Activated T-cell treated with anti-CD3 and anti-CD28 coated beads, Interleukin-2, amount 50 U/mL, for 72 hours (primary cell): Measurements from ENCODE around the gene AMPH. TPM values are rescaled to one million over a fixed set of nuclear protein-coding genes. Genes with fewer than 3 reads are reported as not detected.
"Not testable (repeated sequence)": the region's sequence is repeated elsewhere in the genome, so short reads cannot be mapped to it uniquely, and the experiment has no call there.

Experiments
- ATAC-seq, 2 donors: fragments of 150-1000 bp; cut with Tn5 transposase; replicated peaks in 1 of 2; 2 replicates each; pipeline ENCODE4 v1.10.0; 2021; ENCODE audit warnings: moderate library complexity in 2 of 2, mild to moderate bottlenecking in 1 of 2
- DNase-seq, 2 donors: peaks; one replicate each; pipeline ENCODE4 v3.0.0; 2021 to 2022; ENCODE audit warnings: mixed read lengths in 1 of 2
- H3K27ac Mint-ChIP-seq: one replicate; pipeline ENCODE4 v1.8.0; 2022; ENCODE audit warnings: mild to moderate bottlenecking, moderate library complexity, mixed read lengths
- H3K27me3 Mint-ChIP-seq: one replicate; pipeline ENCODE4 v1.8.0; 2022; ENCODE audit warnings: low read depth, mixed read lengths
- H3K36me3 Mint-ChIP-seq, 2 donors: one replicate each; pipeline ENCODE4 v1.8.0; 2022; ENCODE audit warnings: mixed read lengths in 2 of 2, mild to moderate bottlenecking in 1 of 2; ENCODE audit not compliant: insufficient read depth in 2 of 2
- H3K4me1 Mint-ChIP-seq: one replicate; pipeline ENCODE4 v1.8.0; 2022; ENCODE audit warnings: low read depth, mixed read lengths
- H3K4me3 Mint-ChIP-seq, 2 donors: one replicate each; pipeline ENCODE4 v1.8.0; 2022; ENCODE audit warnings: mild to moderate bottlenecking in 2 of 2, mixed read lengths in 2 of 2, moderate library complexity in 2 of 2
- H3K9me3 Mint-ChIP-seq, 2 donors: one replicate each; pipeline ENCODE4 v1.8.0; 2022; ENCODE audit warnings: mixed read lengths in 2 of 2
- total RNA-seq, 2 donors: library from RNA; stranded (reverse); gene quantifications; one replicate each; pipeline ENCODE4 v1.2.3, GENCODE V29; 2022

Gene AMPH
- total RNA-seq, 2 donors from 2014 or later = 0.07 to 0.53 TPM

DNA sequence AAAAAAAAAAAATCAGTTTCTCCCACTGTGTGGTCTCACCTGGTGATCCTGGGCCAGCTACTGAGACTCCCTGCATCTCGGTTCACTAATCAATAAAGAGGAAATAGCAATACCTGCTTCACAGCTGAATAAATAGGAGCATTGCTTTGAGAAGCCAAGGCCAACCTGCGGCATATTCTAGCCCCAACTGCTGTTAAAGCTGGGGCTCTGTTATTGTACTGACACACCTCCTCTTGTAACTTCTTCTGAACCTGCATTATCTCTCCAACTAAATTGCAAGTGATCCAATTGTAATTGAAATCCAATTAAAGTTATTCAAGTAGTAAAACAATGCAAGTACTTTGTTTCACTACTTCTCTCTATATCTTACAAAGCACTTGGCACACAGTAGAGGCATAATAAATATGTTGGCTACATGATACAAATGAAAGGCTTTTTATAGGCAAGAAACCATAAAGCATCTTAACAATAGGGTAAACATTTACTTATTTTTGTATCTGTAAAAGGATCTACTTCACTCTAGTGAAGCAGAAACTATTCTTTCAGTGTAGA is 38.4 kb downstream of the AMPH start:
- no peaks in the 10 kb centered on the region for H3K36me3 Mint-ChIP-seq
- ATAC-seq (no peak), DNase-seq (no peak)
- H3K4me3 Mint-ChIP-seq = no peak overlapping the region
- H3K9me3 Mint-ChIP-seq = no peaks in the 10 kb centered on the region
- peaks cover 6% of the 10 kb centered on the region for H3K27me3 Mint-ChIP-seq
- no peaks in the 10 kb centered on the region for H3K4me1 Mint-ChIP-seq
- no peak overlapping the region for H3K27ac Mint-ChIP-seq

DNA sequence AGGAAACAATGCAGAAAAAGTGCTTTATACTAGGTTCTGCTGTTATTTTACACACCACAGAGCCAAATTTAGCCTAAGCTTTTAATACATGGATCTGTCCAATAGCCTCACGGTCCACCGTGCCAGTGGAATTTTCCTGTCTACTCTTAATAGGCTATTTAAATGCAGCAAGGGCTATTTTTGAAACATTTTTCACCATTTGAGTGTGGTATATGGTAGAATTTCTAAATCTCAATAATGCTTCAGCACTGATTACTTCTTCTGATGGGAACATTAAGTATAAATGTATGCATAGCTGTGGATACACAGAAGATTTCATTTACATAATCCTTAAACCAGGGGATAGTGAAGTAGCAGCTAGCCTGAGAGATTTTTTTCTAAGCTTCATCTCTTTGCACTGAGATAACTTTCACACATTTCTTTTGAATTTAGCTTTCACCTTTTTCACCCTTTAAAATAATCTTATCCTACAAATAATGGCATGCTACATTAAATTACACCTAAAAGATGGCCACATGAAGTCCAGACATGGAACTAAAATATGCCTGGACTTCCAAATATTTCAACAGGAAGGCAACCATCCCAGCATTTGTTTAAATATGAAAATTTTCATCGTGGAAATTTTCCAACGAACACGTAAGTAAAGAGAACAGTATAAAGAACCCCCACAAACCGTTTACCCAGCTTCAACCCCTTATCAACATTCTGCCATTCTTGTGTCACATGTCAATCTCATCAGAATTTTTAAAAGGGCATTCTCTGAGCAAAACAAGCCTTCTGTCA is 45.4 kb downstream of the AMPH start:
- DNase-seq (no peak), ATAC-seq (no peak)
- H3K36me3 Mint-ChIP-seq = no peaks in the 10 kb centered on the region
- no peak overlapping the region for H3K27ac Mint-ChIP-seq
- H3K9me3 Mint-ChIP-seq = no peaks in the 10 kb centered on the region
- no peak overlapping the region for H3K4me3 Mint-ChIP-seq
- no peaks in the 10 kb centered on the region for H3K4me1 Mint-ChIP-seq
- peaks cover 6% of the 10 kb centered on the region for H3K27me3 Mint-ChIP-seq

DNA sequence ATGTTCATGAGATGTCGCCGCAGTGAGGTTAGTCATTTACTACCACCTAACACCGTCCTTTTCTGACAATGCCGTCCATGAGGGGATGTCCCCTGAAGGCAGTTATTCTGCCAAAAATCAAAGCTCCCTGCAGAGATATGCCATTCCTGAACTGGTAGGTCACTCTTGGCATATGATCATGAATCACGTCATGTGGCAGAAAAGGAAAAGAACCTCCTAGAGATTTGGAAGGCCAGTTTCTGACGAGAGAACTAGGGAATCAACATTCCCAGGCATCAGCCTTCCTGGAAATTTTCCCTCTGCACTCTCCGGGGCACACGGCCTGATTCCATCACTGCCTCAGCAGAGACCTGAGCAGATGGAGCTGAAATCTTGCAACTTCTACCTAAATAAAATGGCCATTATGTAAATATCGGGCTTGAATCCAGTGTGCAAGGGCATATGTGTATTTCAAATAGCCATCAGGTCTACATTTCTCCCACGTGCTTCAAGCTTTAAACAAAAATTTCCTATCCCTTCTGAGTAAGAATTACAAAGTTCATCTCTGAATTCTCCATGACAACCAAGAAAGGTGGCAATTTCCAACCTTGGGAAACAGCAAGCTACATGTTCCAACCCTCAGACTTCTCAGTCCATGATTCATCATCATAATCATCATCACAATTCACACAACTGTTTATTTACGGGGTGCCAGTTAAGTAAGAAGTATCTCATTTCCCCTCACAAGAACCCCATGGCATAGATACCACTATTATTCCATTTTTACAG is 46.5 kb downstream of the AMPH start:
- Mint-ChIP-seq H3K27ac (no peak overlapping the region), H3K4me1 (no peaks in the 10 kb centered on the region), H3K36me3 (no peaks in the 10 kb centered on the region), H3K9me3 (no peaks in the 10 kb centered on the region), H3K4me3 (no peak overlapping the region), H3K27me3 (peaks cover 6% of the 10 kb centered on the region)
- no peak for DNase-seq
- no peak for ATAC-seq

DNA sequence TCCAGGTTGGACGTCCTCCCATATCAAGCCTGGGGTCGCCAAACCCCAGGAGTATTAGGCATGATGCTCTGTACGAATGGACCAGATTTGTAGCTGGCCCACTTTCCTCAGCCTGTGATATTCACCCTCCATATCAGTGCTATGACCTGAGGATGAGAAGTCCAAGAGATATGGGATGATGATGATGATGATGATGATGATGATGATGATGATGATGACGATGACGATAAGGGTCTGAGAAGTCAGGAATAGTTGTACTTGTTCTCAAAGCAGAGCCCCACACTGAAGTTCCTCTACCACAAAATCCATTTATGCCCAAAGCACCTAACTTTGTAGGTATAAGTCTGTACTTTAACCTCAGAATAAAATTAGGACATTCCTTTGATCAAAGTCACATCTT is 50.7 kb downstream of the AMPH start:
- DNase-seq = no peak
- H3K27me3 Mint-ChIP-seq = peaks cover 6% of the 10 kb centered on the region
- H3K9me3 Mint-ChIP-seq = peaks cover 2 to 5% of the 10 kb centered on the region in 2 donors
- H3K36me3 Mint-ChIP-seq = peaks cover 0 to 5% of the 10 kb centered on the region in 2 donors
- H3K4me3 Mint-ChIP-seq = no peak overlapping the region
- ATAC-seq = no peak
- H3K4me1 Mint-ChIP-seq = no peaks in the 10 kb centered on the region
- H3K27ac Mint-ChIP-seq = no peak overlapping the region

DNA sequence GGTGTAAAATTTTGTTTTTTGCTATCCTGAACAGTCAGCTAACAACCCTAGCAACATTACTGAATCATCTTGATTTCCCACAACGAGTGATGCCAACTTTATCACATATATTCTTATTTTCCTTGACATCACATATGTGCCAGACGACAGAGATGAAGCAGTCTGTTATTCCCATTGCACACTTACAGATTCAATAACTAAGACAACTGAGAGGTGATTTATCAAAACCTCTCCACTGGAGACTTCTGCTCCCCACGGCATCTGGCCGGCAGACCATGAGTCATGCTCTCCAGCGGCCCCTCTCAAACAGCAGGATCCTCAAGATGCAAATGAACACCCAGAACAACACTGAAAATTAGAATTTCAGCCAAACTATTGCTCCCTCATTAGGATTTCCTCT is 57.1 kb downstream of the AMPH start:
- Mint-ChIP-seq H3K36me3 (peaks cover 0 to 6% of the 10 kb centered on the region in 2 donors), H3K27me3 (peaks cover 6% of the 10 kb centered on the region), H3K9me3 (peaks cover 2 to 6% of the 10 kb centered on the region in 2 donors), H3K4me1 (no peaks in the 10 kb centered on the region), H3K4me3 (no peak overlapping the region), H3K27ac (no peak overlapping the region)
- no peak for ATAC-seq
- no peak for DNase-seq

DNA sequence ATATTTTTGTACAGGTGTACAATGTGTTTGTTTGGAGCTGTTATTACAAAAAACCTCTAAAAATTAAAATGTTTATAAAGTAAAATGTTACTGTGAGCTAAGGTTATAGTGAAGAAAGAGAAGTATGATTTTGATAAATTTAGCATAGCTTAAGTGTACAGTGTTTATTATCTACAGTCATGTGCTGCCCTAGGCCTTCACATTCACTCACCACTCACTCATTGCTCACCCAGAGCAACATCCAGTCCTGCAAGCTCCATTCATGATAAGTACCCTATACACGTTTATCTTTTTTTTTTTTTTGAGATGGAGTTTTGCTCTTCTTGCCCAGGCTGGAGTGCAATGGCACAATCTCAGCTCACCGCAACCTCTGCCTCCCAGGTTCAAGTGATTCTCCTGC is 59.6 kb downstream of the AMPH start:
- not testable (repeated sequence) for H3K4me3 Mint-ChIP-seq, H3K36me3 Mint-ChIP-seq, H3K9me3 Mint-ChIP-seq, H3K27ac Mint-ChIP-seq, H3K4me1 Mint-ChIP-seq, H3K27me3 Mint-ChIP-seq, ATAC-seq, DNase-seq

DNA sequence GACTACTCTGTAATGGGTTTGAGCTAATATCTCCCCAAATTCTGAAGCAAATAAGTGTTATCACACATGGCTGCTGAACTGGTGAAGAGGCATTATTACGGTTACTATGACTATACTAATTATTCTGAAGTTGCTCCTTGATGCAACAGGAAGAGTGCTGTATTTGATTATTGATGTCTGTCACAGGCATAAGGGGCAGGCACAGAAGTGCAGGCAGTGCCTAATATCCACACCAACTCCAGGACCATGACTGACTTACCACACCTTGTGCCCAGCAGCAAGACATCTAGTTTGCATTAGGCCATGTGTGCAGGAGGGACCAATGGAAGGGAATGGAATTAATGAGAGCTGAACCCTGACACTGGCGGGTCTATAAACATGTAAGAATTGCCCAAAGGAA is 62.7 kb downstream of the AMPH start:
- Mint-ChIP-seq H3K27ac (no peak overlapping the region), H3K9me3 (no peaks in the 10 kb centered on the region), H3K4me1 (no peaks in the 10 kb centered on the region), H3K27me3 (no peaks in the 10 kb centered on the region), H3K36me3 (no peaks in the 10 kb centered on the region), H3K4me3 (no peak overlapping the region)
- DNase-seq (no peak), ATAC-seq (no peak)

DNA sequence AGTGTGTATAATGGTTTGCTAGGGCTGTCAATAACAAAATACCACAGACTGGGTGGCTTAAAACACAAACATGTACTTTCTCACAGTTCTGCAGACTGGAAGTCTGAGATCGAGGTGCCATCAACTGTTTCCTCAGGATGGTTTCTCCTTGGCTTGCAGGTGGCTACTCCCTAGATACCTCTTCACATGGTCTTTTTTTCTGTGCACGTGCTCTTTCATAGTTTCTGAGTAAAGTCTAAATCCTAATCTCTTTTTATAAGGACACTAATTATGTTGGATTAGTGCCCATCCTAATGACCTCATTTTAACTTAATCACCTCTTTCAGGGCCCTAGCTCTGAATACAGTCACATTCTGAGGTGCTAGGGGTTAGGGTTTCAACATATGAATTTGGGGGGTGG is 65.9 kb downstream of the AMPH start:
- H3K36me3 Mint-ChIP-seq = no peaks in the 10 kb centered on the region
- no peaks in the 10 kb centered on the region for H3K9me3 Mint-ChIP-seq
- H3K4me3 Mint-ChIP-seq = no peak overlapping the region
- no peak for DNase-seq
- H3K4me1 Mint-ChIP-seq = no peaks in the 10 kb centered on the region
- no peak for ATAC-seq
- H3K27ac Mint-ChIP-seq = no peak overlapping the region
- H3K27me3 Mint-ChIP-seq = no peaks in the 10 kb centered on the region

DNA sequence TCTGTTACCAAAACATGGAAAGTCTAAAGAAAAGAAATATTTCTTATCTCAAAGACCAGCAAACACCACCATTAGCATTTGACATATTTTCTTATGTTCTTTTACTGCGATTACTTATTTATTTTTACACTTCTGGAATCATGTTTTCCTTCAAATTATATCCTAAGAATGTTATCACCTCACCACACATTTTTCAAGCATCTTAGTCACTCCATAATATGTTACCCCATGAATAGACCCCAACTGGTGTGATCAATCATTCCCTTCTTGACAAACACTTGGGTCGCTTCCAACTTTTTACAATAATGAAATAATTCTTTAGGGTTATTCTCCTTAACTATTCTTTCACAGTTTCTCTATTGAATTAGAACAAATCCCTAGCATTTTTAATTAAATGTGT is 67.4 kb downstream of the AMPH start:
- Mint-ChIP-seq H3K9me3 (no peaks in the 10 kb centered on the region), H3K4me1 (no peaks in the 10 kb centered on the region), H3K36me3 (no peaks in the 10 kb centered on the region), H3K27ac (no peak overlapping the region), H3K27me3 (no peaks in the 10 kb centered on the region), H3K4me3 (no peak overlapping the region)
- ATAC-seq = no peak
- DNase-seq = no peak

DNA sequence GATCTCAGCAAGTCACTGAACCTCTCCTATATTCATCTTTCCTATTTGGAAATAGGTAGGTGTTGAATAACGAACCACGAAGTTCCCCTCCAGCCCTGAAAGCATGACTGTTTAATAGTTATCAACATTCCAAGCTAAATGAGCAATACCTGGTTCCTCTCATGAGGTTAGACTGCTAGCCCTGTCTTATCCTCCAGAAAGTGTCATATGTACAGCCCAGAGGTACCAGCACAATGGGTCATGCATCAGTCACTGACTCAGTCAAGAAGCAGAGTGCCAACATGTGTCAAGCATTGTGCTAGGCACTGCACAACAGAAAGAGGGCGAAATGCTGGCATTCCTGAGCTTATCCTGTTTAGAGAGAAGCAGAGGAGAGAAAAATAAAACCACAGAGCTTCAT is 70.0 kb downstream of the AMPH start:
- no peaks in the 10 kb centered on the region for H3K36me3 Mint-ChIP-seq
- H3K9me3 Mint-ChIP-seq = no peaks in the 10 kb centered on the region
- H3K27ac Mint-ChIP-seq = no peak overlapping the region
- H3K4me3 Mint-ChIP-seq = no peak overlapping the region
- H3K4me1 Mint-ChIP-seq = no peaks in the 10 kb centered on the region
- no peaks in the 10 kb centered on the region for H3K27me3 Mint-ChIP-seq
- DNase-seq (no peak), ATAC-seq (no peak)

DNA sequence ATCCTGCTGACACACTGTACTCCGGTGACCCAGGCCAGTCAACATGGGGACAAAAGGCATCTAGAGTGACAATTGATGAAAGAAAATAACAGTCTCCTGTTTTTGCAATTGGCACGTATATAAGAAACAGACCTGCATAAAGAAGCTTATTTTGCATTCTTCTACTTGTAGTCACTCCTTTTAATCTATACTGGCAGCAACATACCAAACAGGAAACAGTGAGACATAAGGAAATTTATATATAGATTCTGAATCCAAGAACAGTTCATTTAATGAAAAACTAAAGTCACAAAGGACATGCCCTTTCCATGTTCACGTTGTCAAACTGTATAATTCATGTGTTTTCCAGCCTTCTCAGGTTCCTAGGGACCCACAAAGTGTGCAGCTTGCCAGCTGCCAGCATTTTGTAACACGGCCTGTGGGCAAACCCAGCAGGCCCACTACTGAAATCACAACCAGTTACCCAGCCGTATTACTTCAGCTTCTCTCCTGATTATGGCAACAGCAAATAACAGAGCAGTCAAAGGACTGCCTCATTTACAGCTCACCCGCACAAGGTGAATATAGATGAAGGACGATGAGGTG is 72.3 kb downstream of the AMPH start:
- H3K4me3 Mint-ChIP-seq = no peak overlapping the region
- H3K27ac Mint-ChIP-seq = no peak overlapping the region
- H3K27me3 Mint-ChIP-seq = no peaks in the 10 kb centered on the region
- DNase-seq = no peak
- H3K36me3 Mint-ChIP-seq = no peaks in the 10 kb centered on the region
- no peak for ATAC-seq
- no peaks in the 10 kb centered on the region for H3K9me3 Mint-ChIP-seq
- H3K4me1 Mint-ChIP-seq = no peaks in the 10 kb centered on the region

DNA sequence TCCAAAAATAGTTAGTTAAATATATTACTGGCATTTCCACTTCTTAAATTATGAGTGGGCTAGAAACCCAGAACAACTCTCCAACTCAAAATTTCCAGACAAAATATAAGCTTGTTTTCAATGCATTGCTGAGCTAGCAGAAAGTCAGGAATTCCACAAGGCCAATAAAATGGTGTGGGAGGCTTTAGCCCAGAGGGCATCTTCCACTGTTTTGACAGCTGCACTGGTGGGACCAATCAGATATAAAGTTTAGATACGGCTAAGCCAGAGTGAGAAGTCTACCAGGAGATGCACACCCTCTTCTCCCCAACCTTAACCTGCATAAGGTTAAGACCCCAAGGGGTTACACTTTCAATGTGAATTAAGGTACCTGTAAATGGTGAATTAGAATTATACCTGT is 76.6 kb downstream of the AMPH start:
- no peak for ATAC-seq
- Mint-ChIP-seq H3K4me3 (no peak overlapping the region), H3K9me3 (no peaks in the 10 kb centered on the region), H3K27ac (no peak overlapping the region), H3K36me3 (no peaks in the 10 kb centered on the region), H3K27me3 (no peaks in the 10 kb centered on the region), H3K4me1 (no peaks in the 10 kb centered on the region)
- no peak for DNase-seq

DNA sequence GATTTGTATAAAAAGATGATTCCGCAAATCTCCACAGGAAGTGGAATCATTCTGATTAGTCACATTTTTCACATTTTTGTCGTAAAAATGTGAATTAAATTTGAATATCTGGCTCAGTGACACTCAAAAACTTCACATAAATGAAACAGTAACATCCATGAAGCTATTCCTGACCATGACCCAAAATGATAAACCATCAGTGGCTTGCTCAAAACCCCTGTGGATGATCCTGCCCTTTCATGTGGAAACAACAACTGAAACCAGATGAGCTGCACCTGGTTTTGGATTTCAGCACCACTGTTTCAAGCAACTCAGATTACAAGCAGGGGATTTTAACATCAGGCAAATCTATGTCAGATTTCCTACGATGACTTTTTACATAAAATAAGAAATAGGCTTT is 80.3 kb downstream of the AMPH start:
- no peaks in the 10 kb centered on the region for H3K9me3 Mint-ChIP-seq
- ATAC-seq = no peak
- H3K36me3 Mint-ChIP-seq = no peaks in the 10 kb centered on the region
- H3K27ac Mint-ChIP-seq = no peak overlapping the region
- no peak for DNase-seq
- H3K27me3 Mint-ChIP-seq = peaks cover 10% of the 10 kb centered on the region
- no peak overlapping the region for H3K4me3 Mint-ChIP-seq
- no peaks in the 10 kb centered on the region for H3K4me1 Mint-ChIP-seq
